GM19043 (cell line): Measurements from ENCODE around the gene TMEM239.
"Not testable (repeated sequence)": the region's sequence is repeated elsewhere in the genome, so short reads cannot be mapped to it uniquely, and the experiment has no call there.

Source experiments
- ATAC-seq: cut with Tn5 transposase; IDR thresholded peaks from one replicate; pipeline ENCODE4 v1.9.1; 2021; ENCODE audit warnings: low read depth; ENCODE audit not compliant: unreplicated experiment

The TMEM239 gene

DNA sequence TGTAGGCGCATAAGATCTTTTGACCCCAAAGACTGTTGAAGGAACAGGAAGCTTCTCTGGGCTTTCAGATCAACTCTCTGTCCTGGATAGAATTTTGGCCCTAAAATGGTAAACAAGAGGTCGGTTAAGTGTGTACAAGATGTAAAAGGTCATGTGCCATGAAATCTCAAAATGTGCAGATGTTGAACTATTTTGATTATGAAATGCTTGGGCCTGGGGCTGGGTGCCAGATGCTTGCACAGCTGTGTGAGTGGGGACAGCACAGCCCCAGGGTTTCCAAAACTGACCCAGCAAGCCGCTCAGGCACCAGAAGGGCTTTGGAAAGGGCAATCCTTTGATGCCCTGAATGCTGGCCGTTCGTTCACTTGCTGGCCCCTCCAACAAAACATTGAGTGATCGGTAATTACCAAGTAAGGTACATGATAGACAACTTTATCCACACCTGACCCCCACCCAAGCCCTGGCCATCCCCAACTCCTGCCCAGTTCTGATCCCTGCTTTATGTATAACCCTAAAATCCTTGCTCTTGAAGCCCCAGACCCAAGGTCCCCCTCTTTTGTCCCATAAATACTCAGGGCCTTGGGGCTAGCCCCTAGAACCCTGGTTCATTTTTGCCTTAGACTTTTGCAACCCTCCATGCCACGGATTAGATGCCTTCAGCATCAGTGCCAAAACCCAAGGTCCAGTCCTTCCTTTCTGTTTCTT, 1.9 kb downstream of the TMEM239 start:
- ATAC-seq = no peak

DNA sequence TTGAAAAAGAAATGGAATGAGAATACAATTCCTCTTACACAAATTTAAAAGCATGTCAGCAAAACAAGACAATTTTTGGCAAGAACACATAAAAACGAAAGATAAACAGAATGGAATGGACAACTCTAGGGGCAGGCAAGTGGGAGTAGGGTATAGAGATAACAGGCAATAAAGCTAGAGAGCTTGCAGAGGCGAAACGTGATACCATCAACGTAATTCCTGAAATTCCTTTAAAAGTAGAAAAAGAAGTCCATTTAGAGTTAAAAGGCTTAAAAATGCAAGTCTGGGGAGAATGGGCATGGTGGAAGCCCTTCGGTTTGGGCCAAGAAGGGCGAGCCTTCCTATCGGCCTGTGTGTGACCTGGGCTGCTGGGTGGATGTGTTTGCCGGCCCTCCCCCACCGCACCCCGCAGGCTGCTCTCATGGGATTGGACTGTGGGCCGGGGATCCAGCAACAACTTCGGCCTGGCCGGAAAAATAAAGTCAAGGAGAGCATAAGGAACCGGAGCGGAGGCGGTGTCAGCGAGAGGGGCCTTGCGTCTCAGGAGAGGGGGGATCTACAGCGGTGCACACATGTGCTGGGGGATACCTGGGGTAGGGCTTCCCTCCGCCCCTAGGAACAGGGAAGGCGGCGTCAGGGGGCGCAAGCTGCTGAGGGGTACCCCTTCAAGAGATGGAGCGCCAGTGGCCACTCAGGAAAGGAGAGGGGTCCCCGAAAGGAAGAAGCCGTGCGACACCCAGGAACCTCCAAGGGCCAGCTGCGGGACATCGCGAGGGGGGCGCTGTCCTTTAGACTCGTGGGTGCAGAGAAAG, 4.1 kb downstream of the TMEM239 start:
- ATAC-seq = no peak

DNA sequence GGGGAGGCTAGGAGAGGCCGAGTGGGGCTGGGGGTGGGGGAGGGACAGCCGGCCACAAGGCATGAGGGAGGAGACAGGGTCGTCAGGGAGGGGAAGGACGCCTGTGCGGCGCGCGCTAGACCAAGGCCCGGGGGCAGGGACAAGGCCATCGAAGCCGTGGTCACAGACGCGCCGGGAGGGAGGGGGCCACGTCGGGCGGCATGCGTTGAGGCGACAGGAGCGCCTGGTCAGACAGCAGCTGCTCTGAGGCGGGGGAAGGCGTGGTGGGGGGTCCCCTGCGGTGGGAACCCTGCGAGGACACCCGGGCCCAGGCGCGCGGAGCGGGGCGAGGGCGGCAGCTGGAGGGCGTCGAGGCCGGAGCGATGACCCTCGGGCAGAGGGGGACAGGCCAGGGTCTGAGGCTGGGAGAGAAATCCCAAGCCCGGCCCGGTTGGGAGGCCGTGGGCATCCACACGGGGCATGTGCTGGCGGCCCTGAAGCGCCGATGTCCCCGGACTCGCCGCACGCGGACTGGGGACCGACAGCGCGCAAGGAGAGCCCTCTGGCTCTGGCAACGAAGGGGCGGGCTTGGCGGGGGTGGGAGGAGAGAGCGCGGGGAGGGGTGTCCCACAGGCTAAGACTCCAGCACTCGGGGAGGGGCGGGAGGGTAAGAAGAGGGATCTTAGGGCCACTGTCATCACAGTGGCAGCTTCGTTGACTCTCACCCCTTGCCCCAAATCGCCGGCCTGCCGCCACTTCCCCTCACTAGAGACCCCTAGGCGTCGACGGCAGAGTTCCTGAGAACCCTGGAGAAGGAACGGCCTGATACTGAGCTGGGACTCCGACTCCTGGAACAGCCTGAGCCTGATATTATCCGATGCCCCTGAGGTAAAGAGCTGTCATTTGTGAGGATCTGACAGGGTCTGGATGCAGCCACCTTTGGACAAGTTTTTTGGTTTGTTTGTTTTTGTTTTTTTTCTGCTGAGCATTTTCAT, 5.0 kb downstream of the TMEM239 start:
- ATAC-seq = no peak

DNA sequence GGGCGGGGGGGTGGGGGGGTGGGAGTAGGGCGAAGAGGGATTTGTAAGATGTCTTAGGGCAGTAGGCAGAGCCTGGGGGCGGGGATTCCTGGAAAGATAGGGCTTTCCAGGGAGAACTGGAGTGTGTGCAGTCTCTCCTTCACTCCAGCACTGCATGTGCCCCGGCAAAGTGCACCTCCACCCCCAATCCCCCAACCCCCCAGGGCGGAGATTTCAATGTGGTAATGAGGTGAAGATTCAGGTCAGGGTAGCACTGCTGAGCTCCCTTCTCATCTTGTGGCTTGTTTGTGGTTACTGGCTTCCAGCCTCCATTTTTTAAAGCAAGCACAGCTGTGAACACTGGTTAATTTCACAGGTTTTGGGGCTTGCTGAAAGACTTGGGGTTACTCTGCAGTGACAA, 5.9 kb downstream of the TMEM239 start:
- no peak for ATAC-seq

DNA sequence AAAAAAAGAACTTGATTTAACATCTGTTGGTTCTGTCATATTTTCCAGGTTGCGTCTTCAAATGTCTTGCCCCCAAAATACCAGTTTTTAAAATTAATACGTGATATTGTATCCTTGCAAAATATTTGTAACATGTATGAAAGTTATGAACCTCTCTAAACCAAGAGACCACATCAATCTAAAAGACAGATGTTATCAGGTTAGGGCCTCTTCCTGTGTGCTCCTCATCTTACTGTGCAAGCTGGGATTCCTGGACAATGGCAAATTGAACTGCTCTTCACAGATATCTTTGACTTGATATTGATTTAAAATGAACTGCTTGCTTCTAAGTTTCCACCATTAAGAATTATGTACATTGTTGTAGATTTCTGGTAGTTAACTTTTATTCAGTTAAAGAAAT, 9.6 kb downstream of the TMEM239 start:
- no peak for ATAC-seq

DNA sequence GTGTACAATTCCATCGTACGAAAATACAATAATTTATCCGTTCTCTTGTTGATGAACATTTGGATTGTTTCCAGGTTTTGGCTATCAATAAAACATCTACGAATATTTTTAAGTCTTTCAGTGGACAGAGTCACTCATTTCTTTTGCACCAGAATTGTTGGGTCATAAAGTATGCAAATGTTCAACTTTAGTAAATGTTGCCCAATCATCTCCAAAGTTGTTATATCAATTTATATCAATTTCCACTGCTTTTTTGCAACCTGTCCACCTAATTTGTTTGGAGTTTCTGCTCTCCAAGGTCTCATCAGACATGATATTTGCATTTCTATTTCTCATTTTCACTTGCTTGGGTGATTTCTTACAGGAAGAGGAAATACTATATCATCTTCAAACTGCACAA, 10.5 kb downstream of the TMEM239 start:
- ATAC-seq = no peak

DNA sequence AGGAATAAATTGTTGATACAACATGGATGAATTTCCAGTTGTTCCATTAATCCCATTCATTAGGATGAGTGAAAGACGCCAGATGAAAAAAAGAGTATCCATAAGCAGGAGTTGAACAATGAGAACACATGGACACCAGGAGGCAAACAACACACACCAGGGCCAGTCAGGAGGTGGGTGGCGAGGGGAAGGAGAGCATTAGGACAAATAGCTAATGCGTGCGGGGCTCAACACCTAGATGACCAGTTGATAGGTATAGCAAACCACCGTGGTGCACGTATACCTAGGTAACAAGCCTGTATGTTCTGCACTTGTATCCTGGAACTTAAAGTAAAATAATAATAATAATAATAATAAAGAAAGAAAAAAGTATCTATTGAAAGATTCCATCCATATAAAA, 13.2 kb downstream of the TMEM239 start:
- no peak for ATAC-seq

DNA sequence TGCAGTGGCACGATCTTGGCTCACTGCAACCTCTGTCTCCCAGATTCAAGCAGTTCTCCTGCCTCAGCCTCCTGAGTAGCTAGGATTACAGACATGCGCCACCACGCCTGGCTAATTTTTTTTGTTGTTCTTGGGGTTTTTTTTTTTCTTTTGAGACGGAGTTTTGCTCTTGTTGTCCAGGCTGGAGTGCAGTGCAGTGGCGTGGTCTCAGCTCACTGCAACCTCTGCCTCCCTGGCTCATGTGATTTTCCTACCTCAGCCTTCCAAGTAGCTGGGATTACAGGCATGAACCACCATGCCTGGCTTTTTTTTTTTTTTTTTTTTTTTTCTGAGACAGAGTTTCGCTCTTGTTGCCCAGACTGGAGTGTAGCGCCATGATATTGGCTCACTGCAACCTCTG, 15.0 kb downstream of the TMEM239 start:
- ATAC-seq = not testable (repeated sequence)

DNA sequence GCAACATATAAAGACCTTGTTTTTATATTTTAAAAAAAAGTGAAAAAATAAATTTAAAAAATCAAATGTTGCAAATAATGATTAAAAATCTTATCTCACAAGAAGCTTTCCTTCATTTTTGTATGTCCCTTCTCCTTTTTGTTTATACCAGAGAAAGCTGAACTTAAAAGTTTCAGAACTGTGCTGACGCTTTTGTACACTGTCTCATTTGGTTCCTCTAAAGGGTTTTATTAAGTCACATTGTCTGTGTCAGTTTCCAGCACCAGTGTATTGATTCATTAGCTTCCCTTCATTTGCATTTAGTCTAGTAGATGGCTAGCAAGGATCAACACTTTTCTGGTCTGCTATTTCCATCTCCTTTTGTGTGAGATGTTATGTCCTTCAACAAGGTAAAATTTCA, 17.6 kb downstream of the TMEM239 start:
- ATAC-seq = no peak

DNA sequence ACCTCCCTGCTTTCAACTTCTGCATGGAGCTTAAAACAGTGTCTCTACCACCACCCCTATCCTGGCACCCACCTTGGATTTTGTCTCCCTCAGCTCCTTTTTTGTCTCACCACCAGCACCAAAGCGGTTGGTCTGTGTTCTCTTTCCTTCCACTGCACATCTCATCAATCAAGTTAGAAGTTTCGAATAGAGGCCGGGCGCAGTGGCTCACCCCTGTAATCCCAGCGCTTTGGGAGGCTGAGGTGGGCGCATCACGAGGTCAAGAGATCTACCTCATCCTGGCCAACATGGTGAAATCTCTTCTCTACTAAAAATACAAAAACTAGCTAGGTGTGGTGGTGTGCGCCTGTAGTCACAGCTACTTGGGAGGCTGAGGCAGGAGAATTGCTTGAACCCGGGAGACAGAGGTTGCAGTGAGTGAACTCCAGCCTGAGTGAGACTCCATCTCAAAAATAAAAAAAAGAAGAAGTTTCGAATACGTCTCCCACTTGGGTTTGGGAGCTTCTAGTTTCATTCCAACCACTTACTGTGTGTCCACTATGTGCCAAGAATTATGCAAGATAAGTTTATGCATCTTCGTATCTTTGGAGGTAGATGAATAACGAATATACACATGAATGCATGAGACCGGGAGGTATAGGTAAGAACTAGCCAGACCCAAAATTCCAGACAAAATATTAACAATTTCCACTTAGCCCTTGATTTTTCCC, 18.4 kb downstream of the TMEM239 start:
- no peak for ATAC-seq

DNA sequence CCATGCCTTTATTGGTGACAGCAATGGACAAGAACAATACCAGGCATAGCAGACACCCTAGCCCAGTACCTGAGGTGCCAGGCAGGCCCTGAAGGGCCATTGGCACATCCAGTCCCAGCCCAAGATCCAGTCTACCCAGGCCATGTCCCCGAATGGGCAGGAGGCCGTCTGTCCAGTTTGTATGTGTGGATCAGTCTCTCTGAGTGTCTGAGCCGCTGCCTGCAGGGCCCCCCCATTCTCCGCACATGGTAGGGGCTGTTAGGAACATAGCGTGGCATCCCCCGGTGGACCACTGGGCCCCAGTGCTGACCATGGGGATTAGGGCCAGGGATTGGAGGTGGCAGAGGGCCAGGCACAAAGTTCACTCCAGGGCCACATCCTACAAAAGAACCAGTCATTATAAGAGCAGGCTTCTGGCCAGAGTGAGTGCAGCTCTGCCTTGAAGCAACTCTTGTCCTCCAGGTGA, 19.2 kb downstream of the TMEM239 start:
- ATAC-seq = no peak

DNA sequence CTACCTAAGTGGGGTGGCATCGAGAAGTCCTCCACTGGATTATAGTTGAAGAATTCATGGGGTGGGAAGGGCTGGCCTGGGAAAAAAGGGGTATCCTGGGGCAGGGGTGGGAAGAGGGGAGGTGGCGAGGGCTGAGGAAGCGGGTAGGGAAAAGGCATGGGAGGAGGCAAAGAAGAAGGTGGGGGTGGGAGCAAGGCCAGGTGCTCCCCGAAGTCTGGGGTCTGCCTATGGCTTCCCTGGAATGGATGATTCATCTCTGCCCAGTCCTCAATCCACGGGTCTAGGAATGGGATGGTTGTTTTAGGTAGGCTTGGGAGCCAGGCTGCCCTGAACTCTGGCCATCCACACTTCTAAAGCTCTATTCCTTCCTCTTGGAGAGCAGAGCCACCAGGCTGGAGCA, 19.9 kb downstream of the TMEM239 start:
- no peak for ATAC-seq

DNA sequence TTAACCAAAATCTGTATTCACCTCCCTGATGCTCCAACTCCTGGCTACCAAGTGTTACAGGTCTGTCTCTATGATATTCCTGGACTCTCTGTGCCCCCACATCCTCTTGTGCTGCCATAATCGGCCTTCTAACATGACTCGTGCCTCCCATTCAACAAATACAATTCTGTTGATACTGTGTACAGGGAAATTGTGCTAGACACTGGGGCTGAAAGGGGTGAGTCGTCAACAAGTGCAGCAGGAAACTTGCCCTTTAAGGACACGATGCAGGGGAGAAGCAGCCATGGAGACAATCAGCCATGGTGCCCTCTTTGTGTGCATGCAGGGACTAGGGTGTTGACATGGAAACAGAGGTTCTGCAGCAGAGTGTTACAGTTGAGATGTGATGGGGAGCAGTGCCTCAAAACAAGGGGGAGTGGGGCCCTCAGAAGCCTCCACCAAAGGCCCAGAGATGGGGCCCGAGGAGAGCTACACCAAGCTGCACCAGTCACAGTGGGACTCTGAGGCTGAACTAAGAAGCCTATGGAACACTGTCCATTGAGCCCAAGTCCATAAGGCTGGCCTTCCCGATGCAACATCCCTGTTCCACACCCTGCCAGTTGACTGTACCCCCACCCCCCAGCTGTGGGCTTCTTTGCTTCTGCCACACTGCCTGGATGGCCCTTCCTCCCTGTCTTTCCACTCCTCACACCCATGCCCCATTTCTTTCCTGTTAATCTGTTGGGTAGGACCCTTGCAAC, 21.2 kb downstream of the TMEM239 start:
- no peak for ATAC-seq

DNA sequence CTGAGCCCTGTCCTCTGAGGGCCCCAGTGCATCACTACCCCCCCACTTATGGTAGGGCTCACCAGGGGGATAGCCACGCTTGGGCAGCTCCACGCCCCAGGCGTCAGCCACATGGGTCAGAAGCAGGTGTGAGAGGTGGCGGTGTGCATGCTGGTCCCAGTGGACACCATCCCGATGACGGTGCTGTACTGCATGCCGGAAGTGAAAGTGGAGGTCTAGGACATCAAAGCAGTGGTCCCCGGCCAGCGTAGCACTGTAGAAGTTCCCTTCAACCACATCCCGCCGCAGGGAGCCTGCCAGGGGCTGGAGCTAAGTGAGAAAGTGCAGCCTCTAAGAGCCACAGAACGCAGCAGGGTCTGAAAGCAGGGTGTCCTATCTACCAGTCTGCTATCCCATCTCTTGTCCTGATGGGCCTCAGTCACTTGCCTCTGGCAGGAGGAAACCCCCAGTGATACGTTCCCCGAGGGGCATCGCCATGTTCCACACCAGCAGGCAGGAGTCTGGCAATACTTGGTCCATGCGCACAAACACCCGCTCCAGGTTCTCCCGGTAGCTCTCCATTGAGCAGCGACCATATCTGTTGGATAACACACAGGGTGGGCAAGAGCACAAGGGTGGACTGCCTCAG, 22.1 kb downstream of the TMEM239 start:
- ATAC-seq = no peak

DNA sequence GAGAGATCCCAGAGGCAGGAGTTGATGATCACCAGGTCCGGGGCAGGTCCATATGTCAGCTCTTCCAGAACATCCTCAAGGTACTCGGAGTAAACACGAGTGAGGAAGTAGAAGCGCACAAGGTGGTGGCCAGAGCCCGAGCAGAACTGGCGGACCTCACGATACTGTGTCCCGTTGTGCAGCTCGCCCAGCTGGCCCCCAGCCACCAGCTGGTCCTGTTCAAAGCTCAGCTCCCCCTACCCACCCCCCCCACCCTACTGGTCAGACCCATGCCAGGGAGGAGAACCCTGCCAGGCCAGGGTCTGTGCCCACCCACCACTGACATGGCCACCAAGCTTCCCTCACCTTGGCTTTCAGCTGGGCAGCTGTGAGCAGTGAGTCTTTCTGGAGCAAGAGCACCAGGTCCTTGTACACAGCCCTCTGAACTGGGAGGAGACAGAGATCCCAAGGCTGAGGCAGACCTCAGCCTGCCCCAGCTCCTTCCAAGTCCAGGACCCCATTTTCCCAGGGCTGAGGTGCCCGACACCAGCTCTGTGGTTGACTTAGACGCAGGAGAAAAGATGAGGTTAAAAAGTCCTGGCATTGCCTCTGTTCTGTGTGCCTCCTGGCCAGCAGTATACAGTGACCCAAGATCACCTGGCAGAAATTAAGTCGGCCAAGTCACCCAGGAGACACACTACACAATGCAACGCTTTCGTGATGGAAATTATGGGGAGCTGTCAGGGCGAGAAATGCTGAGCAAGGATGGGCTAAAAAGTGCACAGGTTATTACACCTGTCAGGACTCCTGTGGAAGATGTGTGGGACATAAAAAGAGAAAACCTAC, 22.9 kb downstream of the TMEM239 start:
- no peak for ATAC-seq

DNA sequence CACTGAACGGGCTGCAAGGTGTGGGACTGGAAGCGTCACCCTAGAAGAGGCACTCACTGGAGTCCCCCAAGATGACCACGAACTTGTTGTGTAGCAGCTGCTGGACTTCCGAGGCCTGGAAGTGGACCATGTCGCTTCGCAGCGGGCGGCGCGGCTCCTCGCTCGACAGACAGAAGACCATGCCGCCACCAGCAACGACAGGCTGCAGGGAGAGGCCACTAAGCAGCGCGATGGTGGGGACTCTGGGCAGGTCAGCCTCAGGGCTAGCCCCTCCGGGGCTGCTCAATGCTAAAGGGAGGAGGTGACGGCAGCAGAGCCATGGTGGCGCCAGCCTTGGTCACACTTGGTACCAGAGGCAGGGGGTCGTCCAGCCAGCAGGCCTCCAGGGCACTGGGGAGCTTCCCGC, 23.6 kb downstream of the TMEM239 start:
- ATAC-seq = no peak

DNA sequence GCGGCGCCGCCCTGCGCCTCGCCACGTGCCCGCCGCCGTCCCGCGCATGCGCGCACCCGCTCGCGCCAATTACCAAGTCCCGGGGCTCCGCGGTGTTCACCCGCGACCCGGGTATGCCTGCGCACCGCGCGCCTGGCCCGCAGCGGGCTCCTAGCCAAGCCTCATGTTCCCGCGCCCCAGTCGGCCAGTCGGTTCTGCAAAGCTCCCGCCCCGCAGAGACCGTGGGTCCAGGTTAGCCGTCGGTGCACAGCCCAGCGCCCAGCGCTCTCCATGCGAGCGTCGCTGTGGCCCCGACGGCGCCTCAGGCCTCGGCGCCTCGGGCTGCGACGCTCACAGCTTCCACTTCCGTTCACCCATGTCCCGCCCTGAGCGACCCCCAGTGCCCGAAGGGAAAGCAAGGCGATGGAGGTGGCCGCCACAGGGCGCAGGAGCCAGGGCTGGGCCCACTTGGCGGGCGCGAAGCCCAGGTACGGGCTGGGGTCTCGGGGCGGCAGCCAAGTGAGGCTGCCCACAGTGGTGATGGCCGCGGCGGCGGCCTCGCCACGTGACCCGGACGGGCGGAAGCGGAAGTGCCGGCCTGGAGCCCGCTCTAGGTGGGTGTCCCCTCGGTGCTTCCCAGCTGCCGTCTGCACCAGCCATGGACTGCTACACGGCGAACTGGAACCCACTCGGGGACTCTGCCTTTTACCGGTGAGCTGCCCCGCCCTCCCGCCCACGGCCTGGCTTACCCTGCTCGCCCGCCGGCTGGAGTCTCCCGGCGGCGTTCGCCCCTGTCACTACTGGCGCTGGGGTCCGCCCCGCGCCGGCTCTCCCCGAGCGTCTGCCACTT, 24.2 kb downstream of the TMEM239 start, which contains the start of the genes PCED1A and VPS16:
Gene PCED1A, minus strand, starts transcription at position 518 of the 829 bp plus-strand sequence. CDS start 743 bp downstream, outside the sequence.
Gene VPS16, plus strand, starts transcription at position 608 of the 829 bp plus-strand sequence. Its CDS starts 30 bp downstream, at position 638.
- ATAC-seq = peak; percentile 95
